Measurements from ENCODE around the gene ADGRD1. TPM values are rescaled to one million over a fixed set of nuclear protein-coding genes. Genes with fewer than 3 reads are reported as not detected.

ADGRD1 gene
- total RNA-seq, 1 donor from 2014 or later, result 1.7 TPM

- Mint-ChIP-seq H3K27ac (ENCODE audit: unreplicated experiment) (no peak overlapping the region), H3K27me3 (ENCODE audit: unreplicated experiment) (peaks cover 10% of the 10 kb centered on the region), H3K4me1 (ENCODE audit: unreplicated experiment) (peaks cover 4% of the 10 kb centered on the region), H3K36me3 (ENCODE audit: low read depth, unreplicated experiment) (no peaks in the 10 kb centered on the region), H3K4me3 (ENCODE audit: unreplicated experiment) (no peak overlapping the region), H3K9me3 (ENCODE audit: unreplicated experiment) (no peaks in the 10 kb centered on the region)
- no peak for TF ChIP-seq CTCF (IDR thresholded peaks at IDR 0.05; ENCODE audit: unreplicated experiment)
- DNase-seq (ENCODE audit: low spot score), result no peak
Observed at GRCh38 chr12:131042834-131043245, 89.1 kb downstream of the ADGRD1 start.

GRCh38 chr12:131043401-131043871 lies 89.7 kb downstream of the ADGRD1 start:
- H3K27ac Mint-ChIP-seq (ENCODE audit: unreplicated experiment), result no peak overlapping the region
- no peak for TF ChIP-seq CTCF (IDR thresholded peaks at IDR 0.05; ENCODE audit: unreplicated experiment)
- no peaks in the 10 kb centered on the region for H3K36me3 Mint-ChIP-seq (ENCODE audit: low read depth, unreplicated experiment)
- no peak for DNase-seq (ENCODE audit: low spot score)
- peaks cover 6% of the 10 kb centered on the region for H3K4me1 Mint-ChIP-seq (ENCODE audit: unreplicated experiment)
- no peaks in the 10 kb centered on the region for H3K9me3 Mint-ChIP-seq (ENCODE audit: unreplicated experiment)
- H3K27me3 Mint-ChIP-seq (ENCODE audit: unreplicated experiment), result peaks cover 10% of the 10 kb centered on the region
- no peak overlapping the region for H3K4me3 Mint-ChIP-seq (ENCODE audit: unreplicated experiment)

- Mint-ChIP-seq H3K36me3 (ENCODE audit: low read depth, unreplicated experiment) (peaks cover under 1% of the 10 kb centered on the region), H3K27ac (ENCODE audit: unreplicated experiment) (no peak overlapping the region), H3K9me3 (ENCODE audit: unreplicated experiment) (no peaks in the 10 kb centered on the region), H3K27me3 (ENCODE audit: unreplicated experiment) (peaks cover 10% of the 10 kb centered on the region), H3K4me3 (ENCODE audit: unreplicated experiment) (no peak overlapping the region), H3K4me1 (ENCODE audit: unreplicated experiment) (peaks cover 10% of the 10 kb centered on the region)
- no peak for TF ChIP-seq CTCF (IDR thresholded peaks at IDR 0.05; ENCODE audit: unreplicated experiment)
- DNase-seq (ENCODE audit: low spot score), result no peak
Observed at GRCh38 chr12:131044136-131044535, 90.4 kb downstream of the ADGRD1 start.

DNA sequence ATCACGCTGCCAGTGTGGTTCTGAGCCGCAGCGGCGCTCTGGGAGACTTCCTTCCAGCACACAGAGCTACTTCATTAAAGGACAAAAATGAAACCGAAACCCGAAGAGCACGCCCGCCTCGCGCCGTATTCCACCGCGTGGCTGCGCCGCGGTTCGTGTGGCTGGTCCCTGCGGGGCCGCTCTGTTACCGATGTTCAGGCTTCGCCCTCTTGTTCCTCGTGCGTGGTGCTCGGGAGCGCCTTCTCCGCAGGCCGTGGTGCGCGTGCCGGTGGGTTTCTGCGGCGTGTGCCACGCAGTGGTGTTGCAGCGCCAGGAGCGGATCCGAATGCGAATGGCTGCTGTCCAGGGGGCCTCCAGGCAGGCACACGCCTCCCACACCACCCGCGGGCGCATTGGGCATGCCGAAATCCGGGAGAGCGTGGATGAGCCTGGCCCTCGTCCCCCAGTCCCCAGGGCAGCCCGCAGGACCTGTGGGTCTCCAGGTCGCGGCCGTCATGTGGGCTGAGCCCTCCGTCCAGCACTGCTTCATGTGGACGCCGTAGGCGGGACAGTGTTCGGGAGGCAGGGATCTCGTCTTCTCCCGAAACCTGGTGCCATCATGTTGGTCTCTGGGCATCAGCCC lies 91.2 kb downstream of the ADGRD1 start:
- no peak for DNase-seq (ENCODE audit: low spot score)
- Mint-ChIP-seq H3K27ac (ENCODE audit: unreplicated experiment) (no peak overlapping the region), H3K27me3 (ENCODE audit: unreplicated experiment) (peaks cover 14% of the 10 kb centered on the region), H3K9me3 (ENCODE audit: unreplicated experiment) (no peaks in the 10 kb centered on the region), H3K4me3 (ENCODE audit: unreplicated experiment) (no peak overlapping the region), H3K4me1 (ENCODE audit: unreplicated experiment) (peaks cover 14% of the 10 kb centered on the region), H3K36me3 (ENCODE audit: low read depth, unreplicated experiment) (peaks cover 5% of the 10 kb centered on the region)
- no peak for TF ChIP-seq CTCF (IDR thresholded peaks at IDR 0.05; ENCODE audit: unreplicated experiment)

DNA sequence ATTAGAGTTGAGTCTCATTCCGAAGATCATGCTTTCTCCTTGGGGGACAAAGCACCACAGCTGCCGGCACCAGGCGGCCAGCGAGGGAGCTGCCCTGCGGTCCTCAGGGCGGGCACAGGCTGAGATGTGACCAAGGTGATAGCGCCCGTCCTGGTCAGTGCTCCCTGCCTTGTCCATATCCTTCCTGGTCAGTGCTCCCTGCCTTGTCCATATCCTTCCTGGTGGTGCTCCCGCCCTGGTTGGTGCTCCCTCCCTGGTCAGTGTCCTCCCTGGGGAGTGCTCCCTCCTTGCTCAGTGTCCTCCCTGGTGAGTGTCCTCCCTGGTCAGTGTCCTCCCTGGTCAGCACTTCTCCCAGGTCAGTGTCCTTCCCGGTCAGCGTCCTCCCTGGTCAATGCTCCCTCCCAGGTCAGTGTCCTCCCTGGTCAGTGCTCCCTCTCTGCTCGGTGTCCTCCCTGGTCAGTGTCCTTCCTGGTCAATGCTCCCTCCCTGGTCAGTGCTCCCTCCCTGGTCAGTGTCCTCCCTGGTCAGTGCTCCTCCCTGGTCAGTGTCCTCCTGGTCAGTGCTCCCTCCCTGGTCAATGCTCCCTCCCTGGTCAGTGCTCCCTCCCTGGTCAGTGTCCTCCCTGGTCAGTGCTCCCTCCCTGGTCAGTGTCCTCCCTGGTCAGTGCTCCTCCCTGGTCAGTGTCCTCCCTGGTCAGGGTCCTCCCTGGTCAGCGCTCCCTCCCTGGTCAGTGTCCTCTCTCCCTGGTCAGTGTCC lies 92.2 kb downstream of the ADGRD1 start:
- no peaks in the 10 kb centered on the region for H3K9me3 Mint-ChIP-seq (ENCODE audit: unreplicated experiment)
- no peak for DNase-seq (ENCODE audit: low spot score)
- no peak overlapping the region for H3K27ac Mint-ChIP-seq (ENCODE audit: unreplicated experiment)
- peaks cover 5% of the 10 kb centered on the region for H3K36me3 Mint-ChIP-seq (ENCODE audit: low read depth, unreplicated experiment)
- no peak overlapping the region for H3K4me3 Mint-ChIP-seq (ENCODE audit: unreplicated experiment)
- peaks cover 15% of the 10 kb centered on the region for H3K27me3 Mint-ChIP-seq (ENCODE audit: unreplicated experiment)
- no peak for TF ChIP-seq CTCF (IDR thresholded peaks at IDR 0.05; ENCODE audit: unreplicated experiment)
- H3K4me1 Mint-ChIP-seq (ENCODE audit: unreplicated experiment), result peaks cover 14% of the 10 kb centered on the region

Data from endothelial cell (in vitro differentiated cells).